SIG-M5 treated with dmso at 0.1 percent for 504 hours (cell line): ENCODE results near the gene KIF3C.
A peak's percentile ranks its signal among the peaks of the same experiment; 100 is the strongest.
"Not testable (repeated sequence)": the region's sequence is repeated elsewhere in the genome, so short reads cannot be mapped to it uniquely, and the experiment has no call there.

Experiments
- DNase-seq: peaks from one replicate; lab custom pipeline; 2025; ENCODE audit not compliant: unreplicated experiment; lab: John Stamatoyannopoulos, UW

The KIF3C gene

DNA sequence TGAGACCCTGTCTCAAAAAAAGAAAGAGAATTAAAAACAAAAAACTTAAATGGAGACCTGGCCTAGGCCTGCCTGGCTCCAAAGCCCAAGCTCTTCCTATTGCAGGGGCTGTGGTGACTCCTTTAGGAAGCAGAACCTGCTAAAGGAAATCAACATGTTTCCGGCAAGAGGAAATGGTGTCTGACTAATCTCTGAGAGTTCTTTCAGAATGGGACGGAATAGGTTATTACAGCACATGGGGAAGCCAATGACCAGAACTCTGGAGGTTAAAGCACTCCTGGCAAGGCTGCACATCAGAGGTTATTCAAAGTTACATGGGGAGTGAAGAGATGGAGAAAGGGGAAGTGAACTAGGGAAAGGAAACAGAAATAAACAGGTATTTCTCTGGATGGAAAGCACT, 21.4 kb downstream of the KIF3C start:
- DNase-seq, result peak; percentile 17

GRCh38 chr2:25960396-25960795, 21.9 kb downstream of the KIF3C start:
- no peak for DNase-seq

DNA sequence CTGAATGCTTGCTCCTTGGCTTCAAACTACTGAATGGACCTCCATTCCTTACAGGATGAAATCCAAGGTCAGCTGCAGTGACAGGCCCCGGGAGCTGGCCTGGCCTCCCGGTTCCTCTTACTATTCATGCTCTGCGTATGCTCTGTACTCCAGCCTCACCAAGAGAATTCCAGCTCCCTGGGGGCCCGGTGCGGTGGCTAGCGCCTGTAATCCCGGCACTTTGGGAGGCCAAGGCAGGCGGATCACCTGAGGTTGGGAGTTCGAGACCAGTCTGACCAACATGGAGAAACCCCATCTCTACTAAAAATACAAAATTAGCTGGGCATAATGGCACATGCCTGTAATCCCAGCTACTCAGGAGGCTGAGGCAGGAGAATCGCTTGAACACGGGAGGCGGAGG, 23.7 kb downstream of the KIF3C start:
- DNase-seq, result not testable (repeated sequence)

DNA sequence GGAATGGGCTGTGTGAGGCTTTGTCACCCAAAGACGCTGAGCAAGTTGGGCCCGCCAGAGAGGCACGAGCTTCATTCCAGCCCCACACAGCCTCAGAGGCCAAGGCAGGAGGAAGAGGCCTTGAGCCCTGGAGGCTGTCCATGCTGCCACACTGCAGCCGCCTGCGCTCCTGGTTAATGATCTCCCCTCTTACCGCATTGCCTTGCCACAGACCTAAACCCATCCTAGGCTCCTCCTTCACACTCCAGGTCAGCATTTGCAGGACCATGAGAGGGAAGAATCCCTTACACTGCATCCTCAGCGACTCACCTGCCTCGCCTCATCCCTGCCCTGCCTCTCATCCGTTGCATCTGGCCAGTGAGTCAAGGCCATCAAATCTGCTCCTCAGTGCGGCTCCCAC, 24.6 kb downstream of the KIF3C start:
- no peak for DNase-seq

DNA sequence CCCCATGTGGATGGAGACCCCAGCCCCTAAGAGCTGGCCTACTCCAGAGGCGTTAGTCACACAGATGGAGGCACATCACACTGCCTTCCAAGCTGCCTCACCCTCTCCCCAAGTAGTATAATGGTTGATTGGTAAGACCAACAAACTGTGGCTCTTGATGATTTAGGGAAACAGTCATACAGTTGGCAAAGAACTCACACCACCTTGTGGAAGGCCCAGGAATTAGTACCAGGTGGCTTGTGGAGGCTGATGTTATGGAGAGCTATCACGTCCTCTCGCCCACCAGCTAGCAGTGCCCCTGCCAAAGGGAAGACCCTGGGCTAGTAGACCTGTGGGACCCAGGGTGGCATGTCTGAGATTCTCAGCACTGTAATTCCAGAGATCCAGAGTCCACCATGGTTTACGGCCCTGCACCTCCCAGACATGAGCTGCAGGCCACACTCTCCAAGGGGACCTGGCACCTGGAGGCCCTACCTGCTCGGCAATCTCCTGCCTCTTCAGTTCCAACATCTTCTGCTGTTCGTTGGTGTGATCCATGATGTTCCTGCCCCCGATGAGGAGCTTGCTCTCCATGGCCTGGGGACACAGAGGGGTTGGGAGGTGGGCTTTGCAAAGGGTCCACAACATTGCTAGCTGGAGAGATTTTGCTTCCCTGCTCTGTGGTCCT, 26.3 kb downstream of the KIF3C start:
- peak; percentile 32 for DNase-seq

DNA sequence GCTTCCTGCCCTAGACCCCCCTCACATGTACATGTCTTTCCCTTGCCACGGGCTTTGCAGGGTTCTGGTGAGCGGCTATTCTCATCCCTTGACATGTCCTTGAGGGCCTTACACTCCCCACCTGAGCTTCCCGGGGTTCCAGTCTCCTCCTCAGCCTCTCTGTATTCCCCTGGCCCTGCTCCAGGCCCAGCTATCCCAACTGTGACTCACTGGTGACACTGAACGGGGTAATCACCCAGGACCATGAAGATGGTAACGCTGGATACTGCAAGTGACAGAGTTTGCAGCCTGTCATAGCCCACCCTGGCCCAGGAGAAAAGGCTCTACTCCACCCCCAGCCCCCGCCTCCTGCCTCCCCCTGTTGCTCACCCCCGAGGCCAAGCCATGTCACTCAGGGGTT, 27.3 kb downstream of the KIF3C start:
- no peak for DNase-seq

- DNase-seq, result no peak
Observed at GRCh38 chr2:25954199-25954752, 28.0 kb downstream of the KIF3C start.

- DNase-seq, result peak; percentile 80
Observed at GRCh38 chr2:25951071-25951547, 31.2 kb downstream of the KIF3C start.

DNA sequence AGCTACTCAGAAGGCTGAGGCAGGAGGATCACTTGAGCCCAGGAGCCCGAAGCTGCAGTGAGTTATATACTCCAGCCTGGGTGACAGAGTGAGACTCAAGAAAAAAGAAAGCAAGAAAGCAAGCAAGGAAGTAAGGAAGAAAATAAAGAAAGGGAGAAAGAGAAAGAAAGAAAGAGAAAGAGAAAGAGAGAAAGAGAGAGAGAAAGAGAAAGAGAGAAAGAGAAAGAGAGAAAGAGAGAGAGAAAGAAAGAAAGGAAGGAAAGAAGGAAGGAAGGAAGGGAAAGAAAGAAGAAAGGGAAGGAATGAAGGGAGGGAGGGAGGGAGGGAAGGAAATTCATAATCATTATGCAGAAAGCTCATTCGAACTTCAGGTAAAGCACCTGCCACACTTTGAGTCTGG, 33.9 kb downstream of the KIF3C start:
- no peak for DNase-seq

DNA sequence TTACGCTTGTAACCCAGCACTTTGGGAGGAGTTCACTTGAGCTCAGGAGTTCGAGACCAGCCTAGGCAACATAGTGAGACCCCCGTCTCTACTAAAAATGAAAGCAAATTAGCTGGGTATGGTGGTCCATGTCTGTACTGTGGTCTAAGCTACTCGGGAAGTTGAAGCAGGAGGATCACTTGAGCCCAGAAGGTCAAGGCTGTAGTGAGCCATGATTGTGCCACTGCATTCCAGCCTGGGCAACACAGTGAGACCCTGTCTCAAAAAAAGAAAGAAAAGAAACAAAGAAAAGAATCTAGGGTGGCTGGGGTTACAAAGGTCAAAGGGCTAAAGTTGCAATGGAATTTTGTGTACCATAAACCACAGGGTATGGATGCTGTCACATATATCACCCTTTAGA, 41.3 kb downstream of the KIF3C start:
- DNase-seq, result no peak

- DNase-seq, result no peak
Observed at GRCh38 chr2:25939257-25939668, 43.0 kb downstream of the KIF3C start.

- DNase-seq, result no peak
Observed at GRCh38 chr2:25938345-25938744, 44.0 kb downstream of the KIF3C start.

GRCh38 chr2:25936889-25937545, 45.3 kb downstream of the KIF3C start:
- DNase-seq, result no peak

DNA sequence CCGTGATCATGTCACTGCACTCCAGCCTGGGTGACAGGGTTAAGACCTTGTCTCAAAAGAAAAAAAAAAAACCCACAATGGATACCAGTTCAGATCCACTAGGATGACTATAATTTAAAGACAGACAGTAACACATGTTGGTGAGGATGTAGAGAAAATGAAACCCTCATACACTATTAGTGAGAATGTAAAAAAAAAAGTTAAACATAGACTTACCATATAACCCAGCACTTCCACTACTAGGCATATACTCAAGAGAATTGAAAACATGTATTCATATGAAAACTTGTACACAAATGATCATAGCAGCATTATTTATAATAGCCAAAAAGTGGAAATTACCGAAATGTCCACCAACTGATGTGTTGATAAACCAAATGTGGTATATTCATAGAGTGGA, 48.7 kb downstream of the KIF3C start:
- no peak for DNase-seq

DNA sequence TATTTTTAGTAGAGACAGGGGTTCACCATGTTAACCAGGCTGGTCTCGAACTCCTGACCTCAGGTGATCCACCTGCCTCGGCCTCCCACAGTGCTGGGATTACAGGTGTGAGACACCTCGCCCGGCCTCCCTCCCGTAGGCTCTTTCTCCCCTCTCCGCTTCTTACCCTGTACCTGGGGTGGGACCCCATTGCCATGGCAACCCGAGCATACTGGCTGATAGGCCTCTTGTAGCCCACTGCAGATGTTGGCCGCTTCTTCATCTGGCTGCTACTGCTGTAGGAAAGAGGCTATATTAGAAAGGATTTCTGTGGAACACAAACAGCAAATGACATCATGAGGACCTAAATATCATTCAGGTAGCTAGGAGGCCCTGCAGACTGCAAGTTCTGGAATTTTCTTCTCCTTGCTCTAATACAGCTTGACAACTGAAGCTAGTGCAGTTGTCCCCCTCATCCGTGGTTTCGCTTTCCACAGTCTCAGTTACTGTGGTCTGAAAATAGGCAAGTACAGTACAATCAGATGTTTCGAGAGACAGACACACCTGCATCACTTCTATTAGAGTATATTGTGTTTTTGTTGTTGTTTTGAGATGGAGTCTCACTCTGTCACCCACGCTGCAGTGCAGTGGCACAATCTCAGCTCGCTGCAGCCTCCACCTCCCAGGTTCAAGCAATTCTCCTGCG, 52.4 kb downstream of the KIF3C start:
- no peak for DNase-seq

- no peak for DNase-seq
Observed at GRCh38 chr2:25928668-25929067, 53.6 kb downstream of the KIF3C start.

DNA sequence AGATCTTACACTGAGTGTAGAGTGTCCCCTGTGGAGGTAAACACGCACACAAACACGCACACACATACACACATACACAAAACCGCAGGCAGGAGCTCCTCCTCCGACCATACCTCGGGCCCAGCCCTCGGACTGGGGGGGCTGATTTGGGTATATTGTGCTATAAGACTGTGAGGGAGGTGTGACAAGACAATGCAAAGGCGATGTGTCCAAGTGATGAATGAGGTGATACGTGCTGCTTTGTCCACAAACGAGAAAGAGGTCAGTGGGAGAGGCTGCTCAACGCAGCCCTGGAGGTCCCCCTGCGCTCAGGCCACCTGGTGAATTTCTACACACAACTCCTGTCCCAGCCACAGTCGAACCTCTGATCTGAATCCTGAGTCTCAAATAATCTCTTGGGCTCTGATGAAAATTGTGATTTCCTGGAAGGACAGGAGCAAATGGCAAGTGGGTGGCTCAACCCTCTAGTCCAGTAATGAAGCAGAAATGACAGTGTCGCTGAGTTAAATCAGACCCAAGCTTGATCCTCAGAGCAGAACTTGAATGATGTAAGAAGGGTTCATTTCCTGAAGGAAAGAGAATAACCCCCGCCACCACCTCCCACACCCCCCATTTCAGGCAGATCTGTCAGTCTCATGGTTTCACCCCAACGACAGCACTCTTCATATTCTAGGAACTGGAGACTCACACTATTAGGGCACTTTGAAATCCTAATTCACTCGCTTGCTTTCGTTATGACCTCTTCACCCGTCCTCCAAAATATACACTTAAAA, 55.1 kb downstream of the KIF3C start:
- DNase-seq, result no peak

GRCh38 chr2:25922501-25922900, 59.8 kb downstream of the KIF3C start:
- DNase-seq, result no peak

DNA sequence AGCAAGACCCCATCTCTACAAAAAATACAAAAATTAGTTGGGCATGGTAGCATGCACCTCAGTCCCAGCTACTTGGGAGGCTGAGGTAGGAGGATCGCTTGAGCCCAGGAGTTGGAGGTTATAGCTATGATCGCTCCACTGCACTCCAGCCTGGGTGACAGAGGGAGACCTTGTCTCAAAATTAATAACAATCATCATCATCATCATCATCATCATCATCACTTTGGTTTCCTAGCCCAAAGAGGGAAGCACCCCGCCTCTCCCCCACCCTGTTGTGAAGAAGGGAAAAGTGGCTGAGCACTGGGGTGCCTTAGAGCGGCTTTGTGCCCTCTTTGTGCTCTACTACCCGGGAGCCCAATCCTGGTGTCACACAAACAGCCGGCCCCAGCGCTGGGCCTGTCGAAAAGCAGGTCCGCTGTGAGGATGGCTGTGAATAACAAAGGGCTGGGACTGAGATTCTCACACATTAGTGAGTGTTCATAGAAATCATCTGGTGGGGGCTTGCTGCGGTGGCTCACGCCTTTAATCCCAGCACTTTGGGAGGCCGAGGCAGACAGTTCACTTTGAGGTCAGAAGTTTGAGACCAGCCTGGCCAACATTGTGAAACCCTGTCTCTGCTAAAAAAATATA, 61.4 kb downstream of the KIF3C start:
- no peak for DNase-seq

GRCh38 chr2:25920336-25920735, 62.0 kb downstream of the KIF3C start:
- DNase-seq, result no peak

DNA sequence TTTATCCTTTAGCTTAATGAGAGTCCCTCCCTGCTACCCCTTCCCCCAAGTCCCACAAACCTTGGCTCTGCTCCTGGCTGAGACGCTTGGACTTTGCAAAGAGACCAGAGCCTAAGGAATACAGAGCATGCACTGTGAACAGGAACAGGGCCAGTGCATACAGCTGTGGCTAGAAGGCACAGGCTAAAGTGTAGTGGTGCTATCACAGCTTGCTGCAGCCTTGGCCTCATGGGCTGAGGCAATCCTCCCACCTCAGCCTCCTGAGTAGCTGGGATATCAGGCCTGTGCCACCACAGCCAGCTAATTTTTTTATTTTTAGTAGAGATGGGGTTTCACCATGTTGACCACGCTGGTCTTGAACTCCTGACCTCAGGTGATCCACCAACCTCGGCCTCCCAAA, 64.5 kb downstream of the KIF3C start:
- DNase-seq, result no peak
